NCI-H1436 treated with DMSO at 0.1 percent for 48 hours (cell line): ENCODE results near the gene FAM131B.

ENCODE experiments used
- DNase-seq: peaks from one replicate; lab custom pipeline; 2025; lab: John Stamatoyannopoulos, UW

The FAM131B gene

DNA sequence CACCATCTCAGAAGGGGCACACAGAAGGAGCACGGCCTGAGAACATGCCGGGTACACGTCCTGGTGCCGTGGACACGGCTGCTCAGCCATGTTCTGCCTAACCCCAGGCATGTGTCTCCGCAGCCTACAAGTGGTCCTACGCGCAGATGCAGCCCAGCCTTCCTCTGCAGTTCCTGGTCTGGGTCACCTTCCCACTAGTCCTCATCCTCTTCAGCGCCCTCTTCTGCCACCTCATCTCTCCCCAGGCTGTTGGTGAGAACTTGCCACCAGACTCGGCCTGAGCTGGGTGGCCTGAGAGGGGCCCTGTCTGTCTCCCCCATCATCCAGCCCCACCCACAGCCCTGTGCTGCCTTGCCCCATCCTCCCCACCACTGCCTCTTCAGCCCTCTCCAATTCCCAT lies 41.3 kb downstream of the FAM131B start:
- no peak for DNase-seq

DNA sequence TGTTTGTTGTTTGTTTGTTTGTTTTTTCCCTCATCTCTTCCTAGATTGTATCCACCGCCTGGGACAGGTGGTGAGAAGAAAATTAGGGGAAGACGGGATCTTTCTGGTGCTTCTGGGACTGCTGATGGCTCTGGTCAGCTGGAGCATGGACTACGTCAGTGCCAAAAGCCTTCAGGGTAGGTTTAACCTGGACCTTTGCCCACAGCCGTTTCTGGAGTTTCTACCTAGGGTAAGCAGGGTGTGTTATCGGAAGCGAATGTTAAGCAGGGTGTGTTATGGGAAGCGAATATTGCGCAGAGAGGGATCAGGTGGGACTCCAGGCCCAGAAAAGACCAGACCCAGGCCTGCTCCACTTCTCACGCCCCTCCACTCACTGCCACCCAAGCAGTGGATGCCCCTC lies 41.9 kb downstream of the FAM131B start:
- no peak for DNase-seq

DNA sequence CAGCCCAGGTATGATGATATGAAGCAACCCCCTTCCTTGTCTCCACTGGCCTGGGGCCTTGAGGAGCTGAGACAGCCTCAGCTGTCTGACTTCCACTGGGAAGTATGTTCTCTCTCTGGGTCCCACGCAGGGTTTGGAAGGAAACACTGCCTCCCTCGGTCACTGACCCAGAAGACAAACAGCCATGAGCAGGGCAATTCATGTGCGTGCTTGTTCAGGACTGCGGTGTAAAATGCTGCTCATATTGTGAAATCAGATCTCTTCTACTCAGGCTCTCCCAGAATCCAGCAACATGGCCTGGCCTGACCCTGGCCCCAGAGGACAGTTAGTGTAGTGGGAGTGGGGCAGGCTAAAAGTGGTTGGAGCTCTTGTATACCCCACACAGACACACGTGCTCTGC lies 43.9 kb downstream of the FAM131B start:
- DNase-seq: no peak

- DNase-seq: no peak
Measured at GRCh38 chr7:143316492-143316891, 46.0 kb downstream of the FAM131B start.

DNA sequence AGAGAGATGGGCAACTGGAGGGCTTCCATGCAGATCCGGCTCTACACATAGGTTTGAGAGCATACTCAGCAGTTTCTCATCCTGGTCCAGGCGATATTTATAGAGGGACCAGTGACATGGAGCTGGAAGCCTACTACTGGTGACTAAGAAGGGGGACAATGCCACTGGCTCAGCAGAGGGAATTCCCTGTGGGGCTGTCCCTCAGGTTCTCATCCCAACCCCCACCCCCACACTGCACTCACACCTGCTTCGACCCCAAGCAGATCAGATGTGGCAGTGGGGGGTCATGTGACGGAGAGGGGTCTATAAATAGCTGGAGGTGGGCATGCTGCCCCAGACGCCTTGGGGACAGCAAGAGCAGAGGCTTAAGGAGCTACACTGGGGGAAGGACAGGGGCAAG lies 46.7 kb downstream of the FAM131B start, which contains the start of gene CLCN1:
TSS of gene CLCN1 (plus strand) at position 336 of the 400 bp plus-strand sequence. CDS start 102 bp downstream, outside the sequence.
- no peak for DNase-seq

- no peak for DNase-seq
Measured at GRCh38 chr7:143314127-143314526, 48.4 kb downstream of the FAM131B start.

GRCh38 chr7:143308632-143309031 lies 53.9 kb downstream of the FAM131B start:
- no peak for DNase-seq

DNA sequence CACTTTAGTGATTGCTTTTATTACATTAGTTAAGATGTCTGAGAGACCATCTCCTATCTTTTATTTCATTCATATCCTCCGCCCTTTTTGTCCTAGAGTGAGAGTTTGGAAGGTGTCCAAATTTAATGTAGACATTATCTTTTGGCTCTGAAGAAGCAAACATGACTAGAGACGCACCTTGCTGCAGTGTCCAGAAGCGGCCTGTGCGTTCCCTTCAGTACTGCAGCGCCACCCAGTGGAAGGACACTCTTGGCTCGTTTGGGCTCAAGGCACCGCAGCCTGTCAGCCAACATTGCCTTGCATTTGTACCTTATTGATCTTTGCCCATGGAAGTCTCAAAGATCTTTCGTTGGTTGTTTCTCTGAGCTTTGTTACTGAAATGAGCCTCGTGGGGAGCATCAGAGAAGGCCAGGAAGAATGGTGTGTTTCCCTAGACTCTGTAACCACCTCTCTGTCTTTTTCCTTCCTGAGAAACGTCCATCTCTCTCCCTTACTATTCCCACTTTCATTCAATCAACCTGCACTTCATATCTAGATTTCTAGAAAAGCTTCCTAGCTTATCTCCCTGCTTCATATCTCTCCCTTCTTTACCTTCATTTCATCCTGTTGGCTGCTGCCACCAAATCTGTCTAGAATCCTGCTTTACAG lies 57.0 kb downstream of the FAM131B start:
- no peak for DNase-seq

- no peak for DNase-seq
Measured at GRCh38 chr7:143304938-143305337, 57.6 kb downstream of the FAM131B start.

- DNase-seq: no peak
Measured at GRCh38 chr7:143303733-143304132, 58.8 kb downstream of the FAM131B start.
